ENCODE data around the gene PDGFB.

- no peak for TF ChIP-seq CTCF (IDR thresholded peaks at IDR 0.05)
- no peak for TF ChIP-seq TCF7L2 (IDR thresholded peaks at IDR 0.05; ENCODE audit: low read depth, low read length)
- no peak for TF ChIP-seq POLR2AphosphoS5 (IDR thresholded peaks at IDR 0.05; ENCODE audit: low read depth, low read length)
- TF ChIP-seq REST (IDR thresholded peaks at IDR 0.05; ENCODE audit: insufficient read depth in 1 of 2, low read depth in 2 of 2, low read length in 1 of 2), result no peak
- no peak for TF ChIP-seq SIN3A (IDR thresholded peaks at IDR 0.05; ENCODE audit: borderline replicate concordance, insufficient read depth, low read depth, low read length)
Measured at GRCh38 chr22:39209756-39210155, 35.0 kb downstream of the PDGFB start.
